ENCODE measurements around the gene SEPHS1.

- TF ChIP-seq EZH2 (IDR thresholded peaks at IDR 0.05; ENCODE audit: borderline replicate concordance): no peak
- TF ChIP-seq, protein P1, sequence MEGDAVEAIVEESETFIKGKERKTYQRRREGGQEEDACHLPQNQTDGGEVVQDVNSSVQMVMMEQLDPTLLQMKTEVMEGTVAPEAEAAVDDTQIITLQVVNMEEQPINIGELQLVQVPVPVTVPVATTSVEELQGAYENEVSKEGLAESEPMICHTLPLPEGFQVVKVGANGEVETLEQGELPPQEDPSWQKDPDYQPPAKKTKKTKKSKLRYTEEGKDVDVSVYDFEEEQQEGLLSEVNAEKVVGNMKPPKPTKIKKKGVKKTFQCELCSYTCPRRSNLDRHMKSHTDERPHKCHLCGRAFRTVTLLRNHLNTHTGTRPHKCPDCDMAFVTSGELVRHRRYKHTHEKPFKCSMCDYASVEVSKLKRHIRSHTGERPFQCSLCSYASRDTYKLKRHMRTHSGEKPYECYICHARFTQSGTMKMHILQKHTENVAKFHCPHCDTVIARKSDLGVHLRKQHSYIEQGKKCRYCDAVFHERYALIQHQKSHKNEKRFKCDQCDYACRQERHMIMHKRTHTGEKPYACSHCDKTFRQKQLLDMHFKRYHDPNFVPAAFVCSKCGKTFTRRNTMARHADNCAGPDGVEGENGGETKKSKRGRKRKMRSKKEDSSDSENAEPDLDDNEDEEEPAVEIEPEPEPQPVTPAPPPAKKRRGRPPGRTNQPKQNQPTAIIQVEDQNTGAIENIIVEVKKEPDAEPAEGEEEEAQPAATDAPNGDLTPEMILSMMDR (IDR thresholded peaks at IDR 0.05; ENCODE audit: poor library complexity): no peak
- TF ChIP-seq EZH2phosphoT487 (IDR thresholded peaks at IDR 0.05; ENCODE audit: low read depth, severe bottlenecking, unreplicated experiment): no peak
These were observed 51.6 kb downstream of the SEPHS1 start for GRCh38 chr10:13296476-13296875.
